ENCODE data around the gene PPP1R12C.

Gene PPP1R12C

DNA sequence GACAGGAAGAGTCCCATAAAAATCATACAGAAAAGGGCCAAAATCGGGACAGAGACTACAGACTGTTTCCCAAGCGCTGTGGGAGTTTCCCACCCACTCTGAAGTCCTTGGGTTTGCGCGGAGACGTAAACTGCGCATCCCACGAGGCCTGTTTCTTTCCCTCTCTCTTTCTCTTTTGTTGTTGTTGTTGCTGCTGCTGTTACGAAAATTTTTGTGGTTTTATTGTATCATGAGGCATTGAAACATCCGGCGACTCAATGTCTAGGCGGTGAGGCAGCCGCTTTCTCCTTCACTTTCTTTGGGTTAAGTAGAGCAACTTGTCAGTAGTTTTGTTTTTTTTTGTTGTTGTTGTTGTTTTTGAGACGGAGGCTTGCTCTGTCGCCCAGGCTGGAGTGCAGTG lies 1.6 kb upstream of the PPP1R12C start:
- H3K27ac ChIP-seq: no peak overlapping the region
- TF ChIP-seq ZFX (IDR thresholded peaks at IDR 0.05): no peak
- TF ChIP-seq, protein P1, sequence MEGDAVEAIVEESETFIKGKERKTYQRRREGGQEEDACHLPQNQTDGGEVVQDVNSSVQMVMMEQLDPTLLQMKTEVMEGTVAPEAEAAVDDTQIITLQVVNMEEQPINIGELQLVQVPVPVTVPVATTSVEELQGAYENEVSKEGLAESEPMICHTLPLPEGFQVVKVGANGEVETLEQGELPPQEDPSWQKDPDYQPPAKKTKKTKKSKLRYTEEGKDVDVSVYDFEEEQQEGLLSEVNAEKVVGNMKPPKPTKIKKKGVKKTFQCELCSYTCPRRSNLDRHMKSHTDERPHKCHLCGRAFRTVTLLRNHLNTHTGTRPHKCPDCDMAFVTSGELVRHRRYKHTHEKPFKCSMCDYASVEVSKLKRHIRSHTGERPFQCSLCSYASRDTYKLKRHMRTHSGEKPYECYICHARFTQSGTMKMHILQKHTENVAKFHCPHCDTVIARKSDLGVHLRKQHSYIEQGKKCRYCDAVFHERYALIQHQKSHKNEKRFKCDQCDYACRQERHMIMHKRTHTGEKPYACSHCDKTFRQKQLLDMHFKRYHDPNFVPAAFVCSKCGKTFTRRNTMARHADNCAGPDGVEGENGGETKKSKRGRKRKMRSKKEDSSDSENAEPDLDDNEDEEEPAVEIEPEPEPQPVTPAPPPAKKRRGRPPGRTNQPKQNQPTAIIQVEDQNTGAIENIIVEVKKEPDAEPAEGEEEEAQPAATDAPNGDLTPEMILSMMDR (conservative IDR thresholded peaks at IDR 0.05): no peak

DNA sequence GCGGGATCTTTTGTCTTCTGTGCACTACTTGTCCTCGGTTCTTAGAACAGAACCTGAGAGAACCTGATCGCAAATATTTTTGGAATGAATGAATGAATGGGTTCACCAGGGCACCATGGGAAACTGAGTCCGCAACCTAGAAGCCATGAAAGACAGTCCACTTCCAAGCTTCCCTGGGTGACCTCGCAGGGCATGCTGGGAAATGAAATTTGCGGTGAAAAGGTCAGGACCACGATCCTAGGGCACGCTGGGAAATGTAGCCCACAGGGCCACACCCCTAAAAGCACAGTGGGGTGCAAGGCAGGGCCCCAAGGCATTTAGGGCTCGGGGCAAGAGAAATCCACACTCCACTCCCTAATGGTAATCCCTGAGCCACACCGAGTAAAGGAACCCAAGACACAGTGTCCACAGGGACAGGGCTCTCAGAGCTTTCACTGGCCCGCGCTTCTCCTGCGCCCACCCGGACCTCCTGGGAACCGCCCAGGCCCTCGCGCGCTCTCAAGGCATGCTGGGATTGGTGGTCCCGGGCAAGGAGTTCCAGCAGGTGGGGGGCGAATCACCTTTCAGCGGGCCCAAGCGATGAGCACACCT lies 1.1 kb upstream of the PPP1R12C start:
- TF ChIP-seq ZFX (IDR thresholded peaks at IDR 0.05): no peak
- TF ChIP-seq, protein P1 (conservative IDR thresholded peaks at IDR 0.05): no peak
- peak overlapping the region; percentile 74 for H3K27ac ChIP-seq

DNA sequence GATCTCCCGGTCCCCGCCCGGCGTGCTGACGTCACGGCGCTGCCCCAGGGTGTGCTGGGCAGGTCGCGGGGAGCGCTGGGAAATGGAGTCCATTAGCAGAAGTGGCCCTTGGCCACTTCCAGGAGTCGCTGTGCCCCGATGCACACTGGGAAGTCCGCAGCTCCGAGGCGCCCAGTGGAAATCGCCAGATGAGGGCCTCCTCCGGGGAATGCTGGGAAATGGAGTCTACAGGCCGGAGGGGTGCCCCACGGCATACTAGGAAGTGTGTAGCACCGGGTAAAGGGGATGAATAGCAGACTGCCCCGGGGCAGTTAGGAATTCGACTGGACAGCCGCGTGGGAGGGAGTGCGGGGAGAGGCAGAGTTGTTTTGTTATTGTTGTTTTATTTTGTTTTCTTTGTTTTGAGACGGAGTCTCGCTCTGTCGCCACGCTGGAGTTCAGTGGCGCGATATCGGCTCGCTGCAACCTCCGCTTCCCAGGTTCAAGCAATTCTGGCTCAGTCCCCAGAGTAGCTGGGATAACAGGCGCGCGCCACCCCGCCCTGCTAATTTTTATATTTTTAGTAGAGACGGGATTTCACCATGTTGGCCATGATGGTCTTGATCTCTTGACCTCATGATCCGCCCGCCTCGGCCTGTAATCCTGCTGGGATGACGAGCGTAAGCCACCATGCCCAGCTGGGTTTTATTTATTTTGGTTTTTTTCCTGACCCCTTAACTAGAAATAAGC lies 390 bp upstream of the PPP1R12C start:
- TF ChIP-seq ZFX (IDR thresholded peaks at IDR 0.05): peak; percentile 25; the same call in 1 of the 2 replicates
- TF ChIP-seq, protein P1 (conservative IDR thresholded peaks at IDR 0.05): no peak
- H3K27ac ChIP-seq: peak overlapping the region; percentile 74

- no peak for TF ChIP-seq ZFX (IDR thresholded peaks at IDR 0.05)
- TF ChIP-seq, protein P1 (conservative IDR thresholded peaks at IDR 0.05): no peak
- peak overlapping the region; percentile 74 for H3K27ac ChIP-seq
Observed at GRCh38 chr19:55116232-55116858, 1.1 kb downstream of the PPP1R12C start.

DNA sequence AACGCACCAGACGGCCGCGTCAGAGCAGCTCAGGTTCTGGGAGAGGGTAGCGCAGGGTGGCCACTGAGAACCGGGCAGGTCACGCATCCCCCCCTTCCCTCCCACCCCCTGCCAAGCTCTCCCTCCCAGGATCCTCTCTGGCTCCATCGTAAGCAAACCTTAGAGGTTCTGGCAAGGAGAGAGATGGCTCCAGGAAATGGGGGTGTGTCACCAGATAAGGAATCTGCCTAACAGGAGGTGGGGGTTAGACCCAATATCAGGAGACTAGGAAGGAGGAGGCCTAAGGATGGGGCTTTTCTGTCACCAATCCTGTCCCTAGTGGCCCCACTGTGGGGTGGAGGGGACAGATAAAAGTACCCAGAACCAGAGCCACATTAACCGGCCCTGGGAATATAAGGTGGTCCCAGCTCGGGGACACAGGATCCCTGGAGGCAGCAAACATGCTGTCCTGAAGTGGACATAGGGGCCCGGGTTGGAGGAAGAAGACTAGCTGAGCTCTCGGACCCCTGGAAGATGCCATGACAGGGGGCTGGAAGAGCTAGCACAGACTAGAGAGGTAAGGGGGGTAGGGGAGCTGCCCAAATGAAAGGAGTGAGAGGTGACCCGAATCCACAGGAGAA lies 1.9 kb downstream of the PPP1R12C start:
- no peak for TF ChIP-seq ZFX (IDR thresholded peaks at IDR 0.05)
- TF ChIP-seq, protein P1 (conservative IDR thresholded peaks at IDR 0.05): no peak

GRCh38 chr19:55114566-55115145 lies 2.8 kb downstream of the PPP1R12C start:
- H3K27ac ChIP-seq: no peak overlapping the region

More for the DNA sequence above, 1.9 kb downstream of the PPP1R12C start:
- no peak overlapping the region for H3K27ac ChIP-seq

More at GRCh38 chr19:55114566-55115145, 2.8 kb downstream of the PPP1R12C start:
- TF ChIP-seq ZFX (IDR thresholded peaks at IDR 0.05): no peak
- TF ChIP-seq, protein P1 (conservative IDR thresholded peaks at IDR 0.05): no peak
